ENCODE data around the gene CEPT1. TPM values are rescaled to one million over a fixed set of nuclear protein-coding genes. Genes with fewer than 3 reads are reported as not detected.
A peak's percentile ranks its signal among the peaks of the same experiment; 100 is the strongest.

Gene CEPT1
- total and polyA plus RNA-seq, 2 of the 13 experiments (the other 11 are each of a cell fraction or from before 2014, with no cell fraction given) = 35.7 to 48.2 TPM

GRCh38 chr1:111139956-111140679 lies at the start of gene CEPT1, which contains the start of gene DRAM2 (continued):
- TF ChIP-seq SNAPC4 (CRISPR knock-in tag; IDR thresholded peaks at IDR 0.05) (peak; percentile 26; the same call in 1 of the 2 replicates), ZNF367 (CRISPR knock-in tag; IDR thresholded peaks at IDR 0.05; ENCODE audit: borderline replicate concordance) (no peak), ZNF234 (CRISPR knock-in tag; conservative IDR thresholded peaks at IDR 0.05) (0 out of 2 replicates have a peak, but pooled peaks have one; percentile 33), FOSL2 (CRISPR knock-in tag; IDR thresholded peaks at IDR 0.05) (peak; percentile 2), ZNF431 (CRISPR knock-in tag; IDR thresholded peaks at IDR 0.05; ENCODE audit: borderline replicate concordance, low read depth) (0 out of 2 replicates have a peak, but pooled peaks have one; percentile 32), ZNF12 (CRISPR knock-in tag; IDR thresholded peaks at IDR 0.05) (peak; percentile 8; the same call in 1 of the 2 replicates), NRL (CRISPR knock-in tag; IDR thresholded peaks at IDR 0.05; ENCODE audit: borderline replicate concordance) (peak; percentile 63; the same call in 1 of the 2 replicates), DRAP1 (CRISPR knock-in tag; IDR thresholded peaks at IDR 0.05) (peak; percentile 74), MEF2D (CRISPR knock-in tag; IDR thresholded peaks at IDR 0.05) (peak; percentile 52; the same call in 1 of the 2 replicates), LCORL (IDR thresholded peaks at IDR 0.05) (no peak), LCORL (CRISPR knock-in tag; IDR thresholded peaks at IDR 0.05) (peak; percentile 39; the same call in 1 of the 2 replicates), NCOA1 (CRISPR knock-in tag; IDR thresholded peaks at IDR 0.05) (no peak), HMGA1 (CRISPR knock-in tag; conservative IDR thresholded peaks at IDR 0.05) (no peak), NFIC (IDR thresholded peaks at IDR 0.05; ENCODE audit: low read length) (no peak), MTERF4 (CRISPR knock-in tag; IDR thresholded peaks at IDR 0.05) (0 out of 2 replicates have a peak, but pooled peaks have one; percentile 26), DNMT1 (CRISPR knock-in tag; IDR thresholded peaks at IDR 0.05) (peak; percentile 18; the same call in 1 of the 2 replicates), TBX3 (IDR thresholded peaks at IDR 0.05; ENCODE audit: borderline replicate concordance) (no peak), HMG20B (CRISPR knock-in tag; conservative IDR thresholded peaks at IDR 0.05) (peak; percentile 9; the same call in 1 of the 2 replicates), GTF2F1 (IDR thresholded peaks at IDR 0.05; ENCODE audit: low read length) (no peak), RFXAP (CRISPR knock-in tag; IDR thresholded peaks at IDR 0.05; ENCODE audit: borderline replicate concordance) (no peak; the same call in 1 of the 2 replicates), SOX6 (IDR thresholded peaks at IDR 0.05) (no peak), SOX6 (CRISPR knock-in tag; IDR thresholded peaks at IDR 0.05) (peak; percentile 51; the same call in 1 of the 2 replicates)
- TF ChIP-seq, protein P1, sequence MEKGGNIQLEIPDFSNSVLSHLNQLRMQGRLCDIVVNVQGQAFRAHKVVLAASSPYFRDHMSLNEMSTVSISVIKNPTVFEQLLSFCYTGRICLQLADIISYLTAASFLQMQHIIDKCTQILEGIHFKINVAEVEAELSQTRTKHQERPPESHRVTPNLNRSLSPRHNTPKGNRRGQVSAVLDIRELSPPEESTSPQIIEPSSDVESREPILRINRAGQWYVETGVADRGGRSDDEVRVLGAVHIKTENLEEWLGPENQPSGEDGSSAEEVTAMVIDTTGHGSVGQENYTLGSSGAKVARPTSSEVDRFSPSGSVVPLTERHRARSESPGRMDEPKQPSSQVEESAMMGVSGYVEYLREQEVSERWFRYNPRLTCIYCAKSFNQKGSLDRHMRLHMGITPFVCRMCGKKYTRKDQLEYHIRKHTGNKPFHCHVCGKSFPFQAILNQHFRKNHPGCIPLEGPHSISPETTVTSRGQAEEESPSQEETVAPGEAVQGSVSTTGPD (CRISPR knock-in tag; IDR thresholded peaks at IDR 0.05) = 0 out of 2 replicates have a peak, but pooled peaks have one; percentile 38

Measured in HepG2 (cell line).